Heart left ventricle (tissue), 16 donors: ENCODE data around the gene TRAF2. TPM values are rescaled to one million over a fixed set of nuclear protein-coding genes. Genes with fewer than 3 reads are reported as not detected.

Experiments
- ATAC-seq, 4 donors: fragments of 200-7000 bp; cut with Tn5 transposase; one replicate each; pipeline ENCODE4 v1.9.1; 2020 to 2022; ENCODE audit warnings: moderate library complexity in 4 of 4, mild to moderate bottlenecking in 3 of 4, moderate number of reproducible peaks in 1 of 4
- DNase-seq, 5 donors: peaks; one replicate each; pipeline ENCODE4 v3.0.0-alpha.2; 2020
- H3K27ac ChIP-seq, 12 donors: fragments of 200-600 bp; sonication (generic) in 4 of 12; one replicate each; pipeline versions ENCODE4 v1.5.0 to v1.8.0; 2016 to 2022; ENCODE audit warnings: mild to moderate bottlenecking in 2 of 12
- H3K27me3 ChIP-seq, 9 donors: fragments of 200-600 bp; sonication (generic) in 2 of 9; one replicate each; pipeline versions ENCODE4 v1.5.1 to v1.8.0; 2016 to 2022; ENCODE audit warnings: mild to moderate bottlenecking in 3 of 9
- H3K36me3 ChIP-seq, 9 donors: fragments of 200-600 bp; sonication (generic) in 2 of 9; one replicate each; pipeline versions ENCODE4 v1.5.0 to v1.8.0; 2018 to 2022; ENCODE audit warnings: mild to moderate bottlenecking in 2 of 9
- H3K4me1 ChIP-seq, 12 donors: fragments of 200-600 bp; sonication (generic) in 4 of 12; one replicate each; pipeline versions ENCODE4 v1.5.0 to v1.8.0; 2016 to 2022; ENCODE audit warnings: mild to moderate bottlenecking in 3 of 12
- H3K4me3 ChIP-seq, 12 donors: fragments of 200-600 bp; sonication (generic) in 4 of 12; one replicate each; pipeline versions ENCODE4 v1.5.0 to v1.8.0; 2017 to 2022; ENCODE audit warnings: mild to moderate bottlenecking in 9 of 12, moderate library complexity in 4 of 12
- H3K9me3 ChIP-seq, 12 donors: fragments of 200-600 bp; sonication (generic) in 4 of 12; one replicate each; pipeline versions ENCODE4 v1.5.0 to v1.8.0; 2016 to 2022; ENCODE audit warnings: mild to moderate bottlenecking in 1 of 12
- POLR2A ChIP-seq, 2 donors: fragments of 450-650 bp; IDR thresholded peaks; one replicate each; pipeline ENCODE4 v1.6.1; 2017; ENCODE audit warnings: antibody characterized with exemption in 2 of 2, mild to moderate bottlenecking in 2 of 2, moderate library complexity in 2 of 2
- WGBS, 4 donors: extraction: QIAGEN DNeasy Blood & Tissue Kit in 2 of 4; methylation state at CpG; one replicate each; pipeline versions ENCODE4 v1.1.5 to v1.1.7; 2013 to 2018; 5-methylcytosine and 5-hydroxymethylcytosine counted together
- intact Hi-C, 10 donors: fragments of 100-400 bp; cut with DNase I; formaldehyde crosslinking; loops; one replicate each; pipeline versions ENCODE4 v1.11.1 to v1.14.2; 2022
- polyA plus RNA-seq, 2 donors: library from polyadenylated mRNA; stranded (reverse); fragments of 200-250 nt; gene quantifications; one replicate each; pipeline ENCODE4 v1.2.3, GENCODE V29; 2013
- total RNA-seq, 9 donors: library from RNA; depleted of rRNA in 2 of 9; stranded (reverse); fragments of >200 nt in 2 of 9; fragmentation: NEBNext Ultra II Directional in 3 of 9; extraction: Animal tissue kit (Norgen Biotek cat#: 25700) in 3 of 9; gene quantifications; one replicate each; pipeline versions ENCODE4 v1.1.0 to v1.2.4, GENCODE V29; 2016 to 2023
- TF ChIP-seq, protein P1 (sequence below), 12 donors: fragments of 200-600 bp; sonication (generic) in 4 of 12; IDR thresholded peaks; one replicate each; pipeline versions ENCODE4 v1.5.0 to v1.8.0; 2018 to 2022; ENCODE audit warnings: antibody characterized with exemption in 12 of 12, mild to moderate bottlenecking in 5 of 12
- donor health status: ischemic (EF 13 %, LVEDD 7.1; RV severe dilation, severe dysfunction).
- donor health status: healthy with polysubstance abuse.
- donor health status: DM: no; HTN: yes; CAD: no.
- donor health status: DM: no; HTN: no; CAD: no.
- donor health status: ischemic (EF 25% LVEDD 6.9; RV normal size, moderate dysfunction).
- donor health status: ischemic (EF 25% LVEDD 5.7; RV mildly dilated, moderate dysfunction).
- donor health status: healthy.
- donor health status: DM: yes; HTN: yes; CAD: no.
- donor health status: ischemic (EF 35%, LVEDD 5.7; RV mildly dilated, moderate dysfunction).
- donor health status: nonischemic (EF 11% LVEDD 7.7; RV severe dilation, severe dysfunction).
- donor health status: DM: yes; HTN: yes; CAD: no.
- donor health status: PGD.
- donor health status: ischemic (EF 29% LVEDD 5.4; RV normal size, mild dysfunction).
- donor health status: nonischemic (EF 23%, LVEDD 6.1; RV moderate dilation, normal function).

The TRAF2 gene
- total and polyA plus RNA-seq, 11 donors, result 6.3 to 28.3 (median 9.4) TPM

DNA sequence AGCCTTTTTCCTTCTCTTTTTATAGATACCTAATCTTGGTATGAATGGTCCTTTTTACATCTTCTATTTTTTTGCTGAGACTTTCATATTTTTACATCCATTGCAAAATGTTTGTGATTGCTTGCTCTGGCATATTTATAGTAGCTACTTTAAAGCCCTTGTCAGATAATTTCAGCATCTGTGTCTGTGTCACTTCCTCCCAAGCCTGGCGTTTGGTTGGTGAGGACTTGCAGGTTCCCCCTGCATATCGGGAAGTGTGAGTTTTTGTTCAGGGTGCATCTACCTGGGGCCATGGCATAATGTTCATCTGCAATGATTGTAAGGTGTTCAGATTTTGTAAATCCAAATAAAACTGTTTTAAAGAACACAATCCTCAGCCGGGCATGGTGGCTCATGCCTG lies 49.3 kb downstream of the TRAF2 start:
- no peaks in the 10 kb centered on the region for H3K27me3 ChIP-seq

DNA sequence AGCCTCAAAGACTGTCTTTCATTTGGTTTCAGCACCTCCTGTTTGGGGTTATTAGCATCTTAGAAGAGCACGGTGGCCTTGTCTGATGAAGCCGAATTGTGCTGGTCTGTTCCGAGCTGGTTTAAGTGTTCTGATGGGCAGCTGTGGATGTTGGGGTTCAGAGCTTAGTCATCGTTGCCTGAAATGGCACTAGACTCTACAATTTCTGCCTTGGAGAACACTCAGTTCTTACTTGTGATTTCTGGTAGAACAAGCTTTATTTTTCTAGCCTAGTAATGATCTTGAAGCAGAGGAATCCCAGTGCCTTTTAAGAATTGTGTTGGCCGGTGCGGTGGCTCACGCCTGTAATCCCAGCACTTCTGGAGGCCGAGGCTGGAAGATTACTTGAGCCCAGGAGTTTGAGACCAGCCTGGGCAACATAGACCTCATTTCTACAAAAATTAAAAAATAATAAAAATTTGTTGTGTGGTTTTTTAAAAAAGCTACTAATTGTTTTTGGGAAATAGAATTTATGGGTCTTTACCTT lies 50.4 kb downstream of the TRAF2 start:
- H3K27ac ChIP-seq, result no peak overlapping the region
- H3K36me3 ChIP-seq, result peaks cover 3 to 31% (median 16%) of the 10 kb centered on the region in 9 donors
- TF ChIP-seq, protein P1, sequence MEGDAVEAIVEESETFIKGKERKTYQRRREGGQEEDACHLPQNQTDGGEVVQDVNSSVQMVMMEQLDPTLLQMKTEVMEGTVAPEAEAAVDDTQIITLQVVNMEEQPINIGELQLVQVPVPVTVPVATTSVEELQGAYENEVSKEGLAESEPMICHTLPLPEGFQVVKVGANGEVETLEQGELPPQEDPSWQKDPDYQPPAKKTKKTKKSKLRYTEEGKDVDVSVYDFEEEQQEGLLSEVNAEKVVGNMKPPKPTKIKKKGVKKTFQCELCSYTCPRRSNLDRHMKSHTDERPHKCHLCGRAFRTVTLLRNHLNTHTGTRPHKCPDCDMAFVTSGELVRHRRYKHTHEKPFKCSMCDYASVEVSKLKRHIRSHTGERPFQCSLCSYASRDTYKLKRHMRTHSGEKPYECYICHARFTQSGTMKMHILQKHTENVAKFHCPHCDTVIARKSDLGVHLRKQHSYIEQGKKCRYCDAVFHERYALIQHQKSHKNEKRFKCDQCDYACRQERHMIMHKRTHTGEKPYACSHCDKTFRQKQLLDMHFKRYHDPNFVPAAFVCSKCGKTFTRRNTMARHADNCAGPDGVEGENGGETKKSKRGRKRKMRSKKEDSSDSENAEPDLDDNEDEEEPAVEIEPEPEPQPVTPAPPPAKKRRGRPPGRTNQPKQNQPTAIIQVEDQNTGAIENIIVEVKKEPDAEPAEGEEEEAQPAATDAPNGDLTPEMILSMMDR (IDR thresholded peaks at IDR 0.05), result no peak
- no peak for TF ChIP-seq POLR2A (IDR thresholded peaks at IDR 0.05)
- peaks cover 0 to 20% (median 12%) of the 10 kb centered on the region in 12 donors for H3K4me1 ChIP-seq
- 92 to 98% (median 93%) methylated on average over 7 to 8 of the region's 8 CpGs for WGBS, 4 donors
- H3K4me3 ChIP-seq, result no peak overlapping the region
- DNase-seq (no peak), ATAC-seq (no peak)
- H3K27me3 ChIP-seq, result no peaks in the 10 kb centered on the region
- no peaks in the 10 kb centered on the region for H3K9me3 ChIP-seq
- intact Hi-C loops, result loop anchor here in 2 of 10 donors (5.0 to 10.0 kb wide), 2 partner anchors 34 to 52 kb away; partner anchors contain the start of gene TRAF2 (in 1 of the 2)

More for the DNA sequence above, 49.3 kb downstream of the TRAF2 start:
- peaks cover 0 to 4% (median 0%) of the 10 kb centered on the region in 12 donors for H3K9me3 ChIP-seq
- DNase-seq (no peak), ATAC-seq (no peak)
- intact Hi-C loops, result loop anchor here in 2 of 10 donors (5.0 to 10.0 kb wide), 2 partner anchors 33 to 51 kb away; partner anchors contain the start of gene TRAF2 (in 1 of the 2)
- no peak overlapping the region for H3K4me3 ChIP-seq
- TF ChIP-seq POLR2A (IDR thresholded peaks at IDR 0.05), result no peak
- TF ChIP-seq, protein P1 (IDR thresholded peaks at IDR 0.05), result no peak
- 64 to 84% (median 78%) methylated on average over 3 of the region's 3 CpGs for WGBS, 4 donors
- peaks cover 0 to 14% (median 9%) of the 10 kb centered on the region in 12 donors for H3K4me1 ChIP-seq
- H3K27ac ChIP-seq, result no peak overlapping the region
- peaks cover 0 to 20% (median 6%) of the 10 kb centered on the region in 9 donors for H3K36me3 ChIP-seq

DNA sequence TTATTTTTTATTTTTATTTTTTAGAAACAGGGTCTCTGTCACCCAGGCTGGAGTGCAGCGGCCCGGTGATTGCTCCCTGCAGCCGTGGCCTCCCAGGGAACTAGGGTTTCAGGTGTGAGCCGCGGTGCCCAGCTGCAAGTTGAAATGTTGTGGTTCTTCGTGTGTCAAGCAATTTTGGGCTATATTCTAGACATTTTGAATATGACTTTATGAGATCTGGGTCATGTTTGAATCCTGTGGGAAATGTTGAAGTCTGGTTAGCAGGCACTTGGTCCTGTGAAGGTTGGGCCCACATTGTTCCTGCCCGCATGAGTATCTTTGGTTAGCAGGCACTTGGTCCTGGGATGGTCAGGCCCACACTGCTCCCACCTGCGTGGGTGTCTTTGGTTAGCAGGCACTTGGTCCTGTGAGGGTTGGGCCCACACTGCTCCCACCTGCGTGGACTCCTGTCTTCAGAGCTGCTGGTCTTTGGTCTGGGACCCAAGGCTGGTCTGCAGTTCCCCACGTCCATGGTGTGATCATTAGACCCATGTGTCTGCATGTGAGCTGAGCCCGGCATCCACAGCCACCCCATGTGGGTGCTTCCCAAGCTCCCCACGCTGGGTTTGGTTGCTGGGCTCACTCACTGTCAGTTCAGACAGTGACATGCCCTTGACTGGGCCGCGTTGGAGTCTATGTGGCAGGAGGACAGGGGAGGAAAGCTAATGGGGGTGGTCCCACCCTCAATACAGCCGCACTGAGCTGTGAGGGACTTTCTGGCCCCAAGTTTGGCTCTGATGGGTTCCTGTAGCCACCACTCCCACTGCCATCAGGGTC lies 51.1 kb downstream of the TRAF2 start:
- Histone ChIP-seq H3K27me3 (no peaks in the 10 kb centered on the region), H3K36me3 (peaks cover 6 to 38% (median 23%) of the 10 kb centered on the region in 9 donors), H3K9me3 (no peaks in the 10 kb centered on the region), H3K27ac (no peak overlapping the region), H3K4me1 (peaks cover 3 to 25% (median 12%) of the 10 kb centered on the region in 12 donors), H3K4me3 (no peak overlapping the region)
- no peak for ATAC-seq
- TF ChIP-seq, protein P1 (IDR thresholded peaks at IDR 0.05), result no peak
- no peak for TF ChIP-seq POLR2A (IDR thresholded peaks at IDR 0.05)
- DNase-seq, result no peak
- 88 to 91% (median 89%) methylated on average over 12 to 15 of the region's 15 CpGs for WGBS, 4 donors
- intact Hi-C loops, result loop anchor here in 2 of 10 donors (5.0 to 10.0 kb wide), 2 partner anchors 35 to 53 kb away; partner anchors contain the start of gene TRAF2 (in 1 of the 2)
